GM21825 (cell line): ENCODE measurements around the gene GSC2.

Experiments used
- ATAC-seq: cut with Tn5 transposase; IDR thresholded peaks from one replicate; pipeline ENCODE4 v1.9.1; 2021; ENCODE audit warnings: mild to moderate bottlenecking, moderate library complexity; ENCODE audit not compliant: unreplicated experiment

Gene GSC2, protein sequence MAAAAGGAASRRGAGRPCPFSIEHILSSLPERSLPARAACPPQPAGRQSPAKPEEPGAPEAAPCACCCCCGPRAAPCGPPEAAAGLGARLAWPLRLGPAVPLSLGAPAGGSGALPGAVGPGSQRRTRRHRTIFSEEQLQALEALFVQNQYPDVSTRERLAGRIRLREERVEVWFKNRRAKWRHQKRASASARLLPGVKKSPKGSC

GRCh38 chr22:19149991-19150390 lies at the start of gene GSC2:
GSC2 (minus strand) TSS chr22:19150292; CDS start chr22:19150283, 9 bp downstream.
- no peak for ATAC-seq

GRCh38 chr22:19199479-19199878 lies 49.4 kb upstream of the GSC2 start:
- ATAC-seq, result no peak

DNA sequence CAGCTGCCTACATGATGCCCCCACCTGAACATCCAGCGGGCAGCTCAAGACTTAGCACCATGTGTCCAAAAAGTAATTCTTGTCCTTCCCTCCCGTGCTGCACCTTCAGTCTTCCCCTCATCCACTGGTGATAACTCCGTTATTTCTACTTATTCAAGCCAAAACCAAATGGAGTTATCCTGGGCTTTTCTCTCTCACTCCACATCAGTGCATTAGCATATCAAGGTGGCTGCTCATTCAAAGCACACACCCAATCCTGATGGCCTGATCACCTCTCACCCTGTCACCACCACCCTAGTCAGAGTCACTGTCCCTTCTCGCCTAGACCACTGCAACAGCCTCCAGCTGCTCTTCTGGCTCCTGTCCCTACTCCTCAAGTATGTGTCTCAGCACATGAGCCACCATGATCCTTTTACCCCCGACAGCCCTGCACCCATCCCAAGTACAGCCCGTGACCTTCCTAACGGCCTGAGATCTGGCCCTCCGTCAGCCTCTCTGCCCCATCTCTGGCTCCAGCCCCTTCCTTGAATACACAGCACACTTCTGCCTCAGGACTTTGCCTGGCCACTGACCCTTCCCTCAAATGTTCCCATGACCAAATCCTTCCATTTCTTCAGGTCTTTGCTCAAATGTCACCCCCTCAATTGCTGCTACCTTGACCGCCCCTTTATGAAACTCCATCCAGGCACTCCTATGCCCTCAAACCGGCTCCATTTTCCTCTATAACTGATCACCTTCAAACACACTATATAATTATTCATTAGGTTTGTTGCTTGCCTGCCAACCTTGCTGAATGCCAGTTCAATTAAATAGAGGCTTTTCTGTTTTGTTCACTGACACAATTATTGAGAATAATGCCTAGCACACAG lies 48.1 kb upstream of the GSC2 start:
- ATAC-seq, result no peak

- ATAC-seq, result no peak
Measured at GRCh38 chr22:19196841-19197612, 46.9 kb upstream of the GSC2 start.

DNA sequence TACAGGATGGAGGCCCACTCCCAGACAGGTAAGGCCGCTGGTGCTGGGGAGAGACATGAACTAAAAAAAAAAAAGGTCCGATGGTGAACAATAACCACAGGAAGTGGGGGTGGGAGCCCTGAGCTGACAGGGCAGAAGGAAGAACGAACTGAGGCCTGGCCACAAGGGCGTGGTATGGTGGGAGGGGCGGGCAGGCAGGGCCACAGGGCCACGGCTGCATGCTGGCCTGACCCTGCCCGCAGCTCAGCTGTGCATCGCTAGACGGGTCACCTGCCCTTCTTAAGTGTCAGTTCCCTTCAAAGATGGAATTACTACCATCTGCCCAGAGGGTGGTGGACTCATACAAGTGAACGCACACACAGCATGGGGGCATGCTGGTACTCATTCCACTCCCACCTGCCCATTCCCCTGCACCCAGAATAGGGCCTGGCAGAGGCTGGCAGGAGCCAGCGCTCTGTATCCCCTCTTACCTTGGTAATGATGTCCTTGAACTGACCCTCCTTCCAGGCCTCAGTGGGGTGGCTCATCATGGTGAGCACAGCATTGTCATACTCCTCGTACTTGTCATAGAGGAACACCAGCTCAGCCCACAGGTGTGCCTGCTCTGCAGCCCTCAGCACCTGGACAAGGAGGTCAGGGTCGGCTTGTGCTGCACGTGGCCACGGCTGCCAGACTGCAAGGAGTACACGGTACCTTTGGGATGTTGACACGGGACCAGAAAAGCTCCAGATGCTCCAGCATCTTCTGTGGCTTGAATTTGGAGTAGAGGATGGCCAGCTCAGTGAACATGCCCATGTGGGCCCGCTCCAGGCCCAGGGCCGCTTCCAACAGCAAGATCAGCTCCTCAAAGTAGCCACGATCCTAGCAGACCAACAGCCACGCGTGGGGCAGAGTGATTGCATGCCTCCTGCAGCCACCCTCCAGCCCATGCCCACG lies 46.0 kb upstream of the GSC2 start:
- no peak for ATAC-seq

GRCh38 chr22:19194766-19195536 lies 44.9 kb upstream of the GSC2 start:
- ATAC-seq, result no peak

GRCh38 chr22:19193879-19194278 lies 43.8 kb upstream of the GSC2 start:
- ATAC-seq, result no peak

- ATAC-seq, result no peak
Measured at GRCh38 chr22:19187716-19188563, 37.8 kb upstream of the GSC2 start.

GRCh38 chr22:19184276-19184997 lies 34.3 kb upstream of the GSC2 start:
- no peak for ATAC-seq

GRCh38 chr22:19183216-19183615 lies 33.1 kb upstream of the GSC2 start:
- ATAC-seq, result no peak

GRCh38 chr22:19182472-19183157 lies 32.5 kb upstream of the GSC2 start:
- no peak for ATAC-seq

- no peak for ATAC-seq
Measured at GRCh38 chr22:19181786-19182471, 31.8 kb upstream of the GSC2 start.

GRCh38 chr22:19180740-19181410 lies 30.8 kb upstream of the GSC2 start:
- ATAC-seq, result no peak

DNA sequence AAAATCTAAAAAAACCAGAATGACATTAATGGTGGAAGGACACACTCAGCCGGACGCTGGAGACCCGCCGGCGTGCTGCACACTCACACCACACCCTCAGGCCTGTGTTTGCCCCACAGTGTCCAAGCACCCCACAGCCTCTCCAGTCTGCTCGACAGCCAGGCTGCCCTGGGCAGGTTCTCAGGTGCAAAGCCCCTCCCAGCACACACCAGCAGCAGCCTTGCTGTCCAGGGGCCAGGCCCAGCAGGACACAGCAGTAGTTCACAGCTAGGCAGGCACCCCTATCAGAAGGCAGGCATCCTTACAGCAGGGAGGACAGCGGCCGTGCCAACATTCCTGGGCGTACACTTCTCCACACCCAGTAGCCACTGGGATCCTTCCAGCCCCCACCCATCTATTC lies 30.1 kb upstream of the GSC2 start:
- no peak for ATAC-seq

GRCh38 chr22:19179497-19180048 lies 29.5 kb upstream of the GSC2 start:
- no peak for ATAC-seq
